RCC 7860 (cell line): ENCODE measurements around the gene MCF2L2.
A peak's percentile ranks its signal among the peaks of the same experiment; 100 is the strongest.

Experiments
- DNase-seq: peaks from one replicate; pipeline ENCODE4 v3.0.0-alpha.2; 2015; ENCODE audit warnings: low spot score
- FAIRE-seq: peaks from 2 replicates; lab custom pipeline; 2012; peaks lifted over from hg19 to GRCh38; lab: Jason Lieb, UNC

MCF2L2 gene

DNA sequence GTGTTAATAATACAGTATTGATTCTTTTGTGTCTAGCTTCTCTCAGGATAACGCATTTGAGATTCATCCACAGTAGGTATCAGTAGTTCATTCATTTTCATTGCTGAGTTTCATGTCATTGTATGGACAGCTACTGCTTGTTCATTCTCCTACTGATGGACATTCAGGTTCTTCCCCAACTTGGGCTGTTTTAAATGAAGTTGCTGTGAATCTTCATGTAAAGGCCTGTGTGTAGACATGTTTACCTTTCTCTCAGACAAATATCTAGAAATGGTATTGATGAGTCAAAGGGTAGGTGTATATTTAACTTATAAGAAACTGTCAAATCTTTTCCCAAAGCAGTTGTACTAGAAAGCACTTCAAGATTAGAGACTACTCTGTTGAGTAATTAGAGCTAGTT is 26.7 kb downstream of the MCF2L2 start:
- no peak for DNase-seq
- FAIRE-seq: no peak

DNA sequence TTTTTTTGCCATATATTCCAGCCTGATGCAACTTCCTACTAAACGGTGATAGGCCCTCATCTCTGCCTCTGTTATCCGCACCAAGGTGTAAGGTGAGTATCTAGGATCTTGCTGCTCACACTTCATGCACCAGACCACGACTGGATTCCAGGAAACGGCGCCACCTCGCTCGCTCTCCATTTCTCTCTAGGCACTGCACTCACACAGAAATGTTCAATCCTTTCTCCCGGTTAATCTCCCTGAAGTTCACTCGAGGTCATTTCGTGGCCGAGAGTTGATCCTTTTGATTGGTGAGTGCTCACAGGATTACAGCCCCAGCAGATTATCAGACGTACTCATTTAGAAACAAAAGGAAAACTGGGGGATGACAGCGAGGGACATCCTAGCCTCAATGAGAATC is 28.1 kb downstream of the MCF2L2 start:
- FAIRE-seq: no peak
- DNase-seq: no peak

DNA sequence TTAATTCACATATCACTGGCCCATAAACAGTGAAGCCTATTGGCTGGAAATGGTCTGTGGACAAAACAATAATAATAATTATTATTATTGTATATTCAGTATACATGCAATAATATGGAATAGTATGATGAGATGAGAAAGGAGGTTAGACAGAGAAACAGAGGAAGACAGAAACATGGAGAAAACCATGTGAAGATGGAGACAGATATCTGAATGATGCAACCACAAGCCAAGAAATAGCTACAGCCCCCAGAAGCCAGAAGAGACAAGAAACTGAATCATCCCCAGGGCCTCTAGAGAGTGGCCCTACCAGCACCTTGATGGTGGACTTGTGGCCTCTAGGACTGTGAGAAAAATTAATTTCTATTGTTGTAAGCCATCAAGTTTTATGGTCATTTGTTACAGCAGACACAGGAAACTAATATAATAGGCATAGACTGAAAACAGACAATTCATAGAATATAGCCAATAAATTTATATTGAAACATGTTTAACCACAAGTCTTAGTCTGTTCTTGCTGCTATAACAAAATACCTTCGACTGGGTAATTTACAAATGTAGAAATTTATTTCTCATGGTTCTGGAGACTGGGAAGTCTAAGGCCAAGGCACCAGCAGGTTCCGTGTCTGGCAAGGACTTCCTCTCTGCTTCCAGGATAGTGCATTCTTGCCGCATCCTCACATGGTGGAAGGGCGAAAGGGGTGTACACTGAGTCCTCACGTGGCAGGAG is 31.6 kb downstream of the MCF2L2 start:
- DNase-seq: no peak
- no peak for FAIRE-seq

DNA sequence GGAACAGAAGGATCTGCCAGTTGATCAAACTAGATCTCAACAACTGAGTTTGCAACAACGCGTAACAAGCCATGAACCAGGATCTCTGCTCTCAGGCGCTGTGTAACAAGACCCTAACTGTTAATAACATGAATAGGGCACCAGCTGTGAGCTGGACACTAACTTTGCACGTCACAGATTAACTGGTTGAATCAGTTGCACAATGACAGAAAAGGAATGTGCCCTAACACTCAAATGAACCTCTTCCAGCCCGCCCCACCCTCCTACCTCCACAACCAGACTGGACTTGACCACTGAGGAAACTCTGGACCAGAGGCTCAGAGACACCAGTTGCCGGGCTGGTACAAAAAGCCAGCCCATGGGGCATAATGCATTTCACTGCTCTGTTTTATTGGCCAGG is 34.3 kb downstream of the MCF2L2 start:
- no peak for DNase-seq
- no peak for FAIRE-seq

DNA sequence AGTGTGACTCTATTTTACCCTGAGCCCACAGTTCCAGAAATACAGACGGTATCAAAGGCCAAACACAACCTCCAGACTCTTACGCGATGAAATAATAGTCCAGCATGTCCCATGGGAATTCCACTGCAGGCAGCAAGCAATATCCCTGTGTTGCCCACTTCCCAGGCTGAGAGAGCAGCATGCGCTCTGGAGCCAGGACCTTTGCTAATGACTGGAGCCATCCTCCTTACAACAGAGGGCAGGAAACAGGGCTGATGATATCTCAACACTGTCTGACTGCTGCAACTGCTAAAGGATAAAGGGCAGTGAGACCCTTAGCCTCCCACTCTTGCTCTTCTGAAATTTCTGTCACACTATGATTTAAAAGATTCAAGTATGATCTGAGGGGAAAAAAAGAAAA is 34.8 kb downstream of the MCF2L2 start:
- no peak for DNase-seq
- no peak for FAIRE-seq

DNA sequence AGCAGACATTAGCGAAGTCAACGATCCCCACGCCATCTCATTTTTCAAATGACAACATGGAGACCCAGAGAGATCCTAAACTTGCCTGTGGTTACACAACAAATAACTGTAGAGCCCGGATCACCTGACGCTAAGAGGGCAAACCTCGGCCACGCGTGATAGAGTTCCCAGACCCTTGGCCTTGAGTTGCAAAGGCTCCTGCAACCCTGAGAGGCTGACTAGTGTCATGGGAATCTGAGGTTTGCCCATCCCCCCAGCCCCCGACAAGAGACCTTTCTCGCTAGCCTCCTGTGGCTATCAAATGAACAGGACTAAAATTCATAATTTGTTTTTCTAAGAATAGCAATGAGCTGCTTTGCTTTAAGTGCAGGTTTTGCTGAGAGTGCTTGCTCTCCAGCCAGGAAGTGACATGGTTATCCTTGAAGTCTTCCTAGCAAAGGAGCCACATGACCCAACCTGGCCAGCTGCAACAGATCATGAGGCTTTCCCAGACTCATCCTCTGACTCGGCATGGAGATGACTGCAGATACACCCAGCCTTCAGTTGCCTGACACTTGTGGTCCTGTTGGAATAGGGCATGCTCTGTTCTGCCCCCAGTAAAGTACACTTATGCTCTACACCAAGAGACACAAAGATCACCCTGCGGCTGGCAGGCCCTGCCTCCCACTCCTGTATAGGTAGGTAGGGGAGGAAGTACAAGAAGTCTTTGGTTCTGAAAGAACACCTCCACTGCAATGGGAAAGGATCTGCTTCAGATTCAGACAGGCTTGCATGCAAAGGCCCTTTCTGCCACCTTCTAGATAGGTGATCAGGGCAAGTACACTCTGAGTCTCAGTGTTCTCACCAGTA is 36.0 kb downstream of the MCF2L2 start:
- FAIRE-seq (no peak), DNase-seq (no peak)

DNA sequence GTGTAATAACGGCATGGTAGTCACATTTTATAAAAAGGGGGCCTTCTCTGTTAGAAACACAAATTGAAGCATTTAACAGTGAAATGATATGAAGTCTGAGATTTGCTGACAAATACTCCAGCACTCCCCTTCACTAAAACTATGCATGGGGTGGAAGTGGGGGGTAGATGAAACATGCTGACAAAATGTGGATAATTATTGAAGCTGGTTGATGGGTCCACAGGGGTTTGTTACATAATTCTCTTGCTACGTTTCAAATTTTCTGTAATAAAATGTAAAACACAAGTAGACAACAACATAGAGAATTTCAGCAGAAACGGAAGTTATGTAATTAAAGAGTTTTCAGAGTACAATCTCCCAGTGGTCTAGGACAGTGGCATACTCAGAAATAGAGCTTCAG is 37.0 kb downstream of the MCF2L2 start:
- DNase-seq (no peak), FAIRE-seq (no peak)

DNA sequence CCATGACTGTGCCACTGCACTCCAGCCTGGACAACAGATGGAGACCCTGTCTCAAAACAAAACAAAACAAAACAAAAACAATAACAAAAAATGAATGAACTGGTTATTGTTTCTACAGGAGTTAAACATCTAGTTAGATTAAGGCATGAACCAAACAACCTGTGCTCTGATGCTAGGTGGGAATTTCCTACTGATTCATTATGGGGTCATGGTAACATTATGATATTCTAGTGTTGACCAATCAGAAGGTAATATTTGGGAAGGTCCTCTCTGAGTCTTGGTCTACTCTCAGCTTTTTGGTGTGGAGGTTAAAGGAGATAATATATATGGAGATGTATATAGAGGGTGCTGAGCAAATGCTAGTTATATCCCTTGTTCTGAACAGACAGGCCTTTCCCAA is 37.6 kb downstream of the MCF2L2 start:
- DNase-seq (no peak), FAIRE-seq (no peak)

DNA sequence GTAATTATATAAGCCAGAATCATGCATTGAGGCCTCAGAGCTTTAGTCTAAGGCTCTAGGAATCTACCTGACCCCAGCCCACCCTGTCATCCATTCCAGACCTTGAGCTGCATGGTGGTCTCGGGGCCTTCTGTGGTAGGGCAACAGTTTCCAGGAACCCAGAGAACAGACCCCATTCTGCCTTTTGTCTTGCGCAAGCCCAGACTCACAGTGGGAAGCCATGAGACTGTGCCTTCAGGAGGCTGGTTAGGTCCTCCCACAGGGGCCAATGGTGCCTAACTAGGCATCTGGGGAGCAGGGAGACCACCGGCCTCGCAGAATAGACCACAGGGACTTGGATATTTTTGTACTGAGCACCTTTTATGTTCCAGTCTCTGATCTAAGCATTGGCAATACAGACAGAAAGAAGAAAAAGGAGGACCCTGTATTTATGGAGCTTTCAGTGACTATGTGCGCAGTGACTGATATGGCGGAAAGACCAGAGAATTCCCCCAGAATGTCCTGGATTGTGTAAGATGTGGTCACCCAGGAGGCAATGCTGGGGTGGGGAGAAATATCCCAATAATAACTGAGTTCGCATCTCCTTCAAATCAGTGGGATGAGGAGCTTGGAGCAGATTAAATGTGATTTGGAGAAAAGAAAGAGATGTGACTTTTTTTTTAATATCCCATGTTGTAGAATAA is 40.1 kb downstream of the MCF2L2 start:
- FAIRE-seq (no peak), DNase-seq (no peak)

DNA sequence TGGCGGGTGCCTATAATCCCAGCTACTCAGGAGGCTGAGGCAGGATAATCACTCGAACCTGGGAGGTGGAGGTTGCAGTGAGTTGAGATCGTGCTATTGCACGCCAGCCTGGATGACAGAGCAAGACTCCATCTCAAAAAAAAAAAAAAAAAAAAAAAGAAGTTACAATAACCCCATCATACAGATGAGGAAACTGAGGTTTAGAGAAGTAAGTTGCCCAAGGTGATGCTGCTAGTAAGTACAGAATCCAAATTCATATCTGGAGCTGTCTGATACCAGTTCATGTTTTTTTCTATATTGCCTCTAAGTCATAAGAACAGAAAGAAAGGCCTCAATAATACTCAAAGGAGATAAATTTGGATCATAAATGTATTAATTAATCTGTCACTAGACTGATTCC is 40.6 kb downstream of the MCF2L2 start:
- DNase-seq (no peak), FAIRE-seq (no peak)

DNA sequence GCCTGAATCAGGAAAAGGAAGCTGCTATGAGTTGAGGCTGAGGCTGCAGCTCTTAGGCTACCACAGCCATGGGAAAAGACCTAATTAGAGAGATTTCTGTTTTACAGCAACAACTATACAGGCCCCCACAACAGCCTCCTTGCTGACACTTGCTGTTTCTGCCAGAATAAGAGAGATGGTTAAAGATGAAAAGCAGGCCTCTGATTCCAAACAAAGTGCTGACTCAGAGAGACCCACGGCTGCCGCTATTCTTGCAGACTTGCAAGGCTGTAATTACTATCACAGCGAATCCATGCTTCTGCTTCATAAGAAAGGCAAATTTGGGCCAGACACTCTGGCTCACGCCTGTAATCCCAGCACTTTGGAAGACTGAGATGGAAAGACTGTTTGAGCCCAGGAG is 41.8 kb downstream of the MCF2L2 start:
- DNase-seq: no peak
- no peak for FAIRE-seq

DNA sequence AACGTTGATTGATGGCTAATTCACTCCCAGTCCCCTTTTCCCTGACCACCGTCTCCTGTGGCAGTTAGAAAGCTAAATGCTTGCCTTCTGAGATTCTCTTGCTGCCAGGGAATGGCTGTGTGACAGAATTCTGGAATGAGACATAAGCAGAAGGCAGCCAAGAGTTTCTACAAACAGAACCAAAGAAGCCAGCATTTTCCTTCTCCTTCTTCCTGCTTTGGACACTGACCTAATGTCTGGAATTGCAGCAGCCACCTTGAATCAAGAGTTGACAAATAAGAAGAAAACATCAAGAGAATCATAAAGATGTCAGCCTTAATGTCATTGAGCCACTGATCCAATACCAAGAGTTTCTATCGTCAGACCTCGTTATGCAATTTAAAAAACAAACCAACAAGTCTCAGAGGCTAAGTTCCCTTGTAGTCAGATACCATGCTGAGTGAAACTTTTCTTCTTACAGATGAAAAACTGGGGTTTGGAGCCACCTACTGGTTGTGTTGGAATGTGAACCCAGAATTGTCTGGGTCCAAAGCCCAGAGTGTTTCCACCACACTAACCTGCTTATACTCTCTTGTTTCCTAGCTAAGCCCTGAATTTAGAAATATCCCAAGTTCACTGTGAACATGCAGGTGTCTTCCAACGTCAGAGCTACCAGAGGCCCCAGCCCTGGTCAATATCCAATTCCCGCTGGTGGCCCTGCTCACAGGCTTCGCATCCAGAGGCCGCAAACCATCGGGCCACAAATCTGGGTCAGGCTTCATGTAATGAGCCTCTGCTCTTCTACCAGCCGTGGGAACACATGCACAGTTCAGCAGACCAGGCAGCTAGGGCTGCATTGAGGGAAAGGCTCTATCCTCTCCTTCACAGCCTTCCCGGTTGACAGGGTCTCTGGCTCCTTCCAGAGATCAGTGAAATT is 42.5 kb downstream of the MCF2L2 start:
- FAIRE-seq (peak; percentile 69), DNase-seq (peak; percentile 37)

DNA sequence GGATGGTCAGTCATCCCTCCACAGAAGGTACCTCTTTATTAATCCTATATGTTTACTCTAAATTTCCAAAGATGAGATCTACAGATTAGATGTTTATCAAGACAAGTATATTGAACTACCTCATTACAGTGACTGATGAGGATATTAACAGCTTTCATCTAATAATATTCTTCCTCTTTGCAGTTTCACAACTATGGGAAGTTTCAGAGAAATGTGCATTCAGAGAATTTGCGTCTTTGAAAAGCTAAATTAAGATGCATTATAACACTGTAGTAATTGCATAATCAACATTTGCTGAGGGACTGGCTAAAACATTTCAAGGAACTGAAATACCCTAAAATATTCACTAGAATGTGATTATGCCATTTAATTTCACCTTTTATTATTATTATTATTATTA is 46.7 kb downstream of the MCF2L2 start:
- FAIRE-seq: no peak
- DNase-seq: no peak

DNA sequence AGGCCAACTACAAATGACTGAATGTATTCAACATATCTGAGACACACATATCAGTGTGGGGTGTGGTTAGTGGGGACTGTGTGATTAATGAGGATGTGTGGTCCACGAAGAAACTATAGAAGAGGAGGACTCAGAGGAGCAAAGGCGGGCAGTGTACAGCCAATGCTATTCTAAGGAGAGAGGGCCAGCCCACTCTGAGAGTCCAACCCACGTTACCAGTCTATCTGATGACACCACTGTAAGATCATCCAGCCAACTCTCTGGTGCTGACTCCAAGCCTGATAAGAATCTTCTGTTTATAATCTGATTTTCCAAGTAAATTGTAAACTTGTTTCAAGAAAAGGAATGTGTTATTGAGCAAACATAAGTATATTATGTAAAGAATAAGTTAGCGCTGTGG is 47.2 kb downstream of the MCF2L2 start:
- FAIRE-seq: no peak
- DNase-seq: peak; percentile 23

DNA sequence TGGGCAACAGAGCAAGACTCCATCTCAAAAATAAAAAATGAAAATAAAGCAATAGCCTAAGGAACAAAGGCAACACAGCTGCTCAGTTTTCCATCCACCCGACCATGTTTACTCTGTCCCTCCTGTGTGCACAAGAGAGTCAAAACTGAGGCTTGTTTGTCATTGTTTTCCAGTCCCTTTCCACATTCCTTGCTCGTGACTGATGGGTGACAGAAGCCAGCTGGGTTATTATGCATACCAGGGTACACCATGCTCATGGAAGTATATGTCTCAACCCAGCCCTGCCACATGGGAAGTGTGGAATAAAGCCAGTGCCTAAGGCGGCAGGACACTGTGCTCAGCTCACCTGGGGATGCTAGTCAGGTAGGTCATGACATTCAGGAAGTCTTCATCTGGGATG is 49.5 kb downstream of the MCF2L2 start:
- DNase-seq (no peak), FAIRE-seq (no peak)

DNA sequence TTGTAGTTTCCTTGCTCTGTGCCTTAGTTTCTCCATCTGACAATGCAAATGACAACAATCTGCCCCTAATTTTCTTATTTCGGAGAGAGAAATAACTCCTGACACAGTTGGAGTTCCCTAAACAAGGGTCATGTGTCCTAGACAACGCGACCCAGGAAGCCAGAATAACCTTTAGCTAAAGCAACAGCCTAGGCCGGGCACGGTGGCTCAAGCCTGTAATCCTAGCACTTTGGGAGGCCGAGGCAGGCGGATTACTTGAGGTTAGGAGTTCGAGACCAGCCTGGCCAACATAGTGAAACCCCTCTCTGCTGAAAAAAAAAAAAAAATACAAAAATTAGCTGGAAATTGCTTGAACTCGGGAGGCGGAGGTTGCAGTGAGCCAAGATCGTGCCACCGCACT is 49.9 kb downstream of the MCF2L2 start:
- FAIRE-seq (no peak), DNase-seq (no peak)

DNA sequence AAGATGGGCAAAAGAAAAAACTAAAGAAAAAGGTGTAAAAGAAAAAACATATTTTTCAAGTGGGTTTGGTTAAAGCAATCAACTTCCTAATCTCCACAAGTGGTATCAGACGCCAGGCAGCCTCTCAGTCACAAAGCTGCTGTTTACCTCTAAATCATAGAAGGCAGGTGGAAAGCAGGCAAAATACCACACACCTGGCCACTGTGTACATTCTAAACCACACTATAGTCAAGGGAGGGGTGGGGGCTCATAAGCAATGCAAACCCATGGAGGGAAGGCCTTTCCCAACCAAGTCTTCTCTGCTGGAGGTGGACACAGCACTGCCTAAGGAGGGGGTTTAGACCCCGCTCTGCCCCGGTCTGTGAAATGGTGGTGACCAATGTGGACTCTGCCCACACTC is 50.4 kb downstream of the MCF2L2 start:
- FAIRE-seq: no peak
- DNase-seq: no peak

DNA sequence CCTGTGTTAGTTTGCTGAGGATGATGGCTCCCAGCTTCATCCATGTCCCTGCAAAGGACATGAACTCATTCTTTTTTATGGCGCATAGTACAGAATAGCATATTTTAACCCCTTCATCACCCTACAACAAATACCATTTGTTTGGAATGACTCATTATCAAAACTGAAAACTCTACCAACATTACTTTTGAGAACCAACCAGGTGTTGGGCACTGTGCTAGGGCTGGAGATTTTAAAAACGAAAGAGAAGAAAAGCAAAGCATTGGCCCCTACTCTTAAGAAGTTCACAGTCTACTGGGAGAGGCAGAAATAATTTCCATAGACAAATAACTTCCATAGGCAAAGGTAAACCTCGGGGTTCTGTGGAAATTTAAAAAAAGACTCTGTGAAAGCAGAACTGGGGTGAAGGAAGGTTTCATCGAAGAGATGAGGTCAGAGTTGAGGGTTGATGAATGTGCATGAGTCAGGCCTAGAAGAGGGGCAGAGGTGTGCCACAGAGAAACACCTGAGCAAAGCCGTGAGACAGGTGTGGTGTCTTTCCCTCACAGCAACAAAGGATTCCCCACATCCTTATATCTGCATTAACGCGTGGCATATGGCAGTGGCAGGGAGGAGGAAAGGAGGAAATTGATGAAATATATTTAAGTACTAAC is 51.0 kb downstream of the MCF2L2 start:
- DNase-seq (no peak), FAIRE-seq (no peak)

DNA sequence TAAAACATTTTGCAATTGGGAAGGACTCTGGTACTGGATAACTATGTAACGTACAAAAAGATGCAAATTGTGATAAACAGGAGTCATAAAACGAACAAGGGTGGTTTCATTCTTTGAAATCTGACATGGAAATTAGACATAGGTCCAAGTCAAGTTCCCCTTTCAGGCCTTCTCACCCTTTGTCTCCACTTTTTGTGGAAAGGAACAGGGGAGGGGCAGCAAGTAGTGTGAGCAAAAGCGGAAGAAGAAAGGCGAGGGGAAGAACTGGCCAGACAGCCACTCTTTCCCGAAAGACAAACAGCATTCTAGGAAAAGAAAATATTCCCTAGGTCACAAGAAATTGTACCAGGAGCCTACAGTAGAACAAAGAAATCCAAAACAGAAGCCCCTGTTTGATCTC is 52.6 kb downstream of the MCF2L2 start:
- FAIRE-seq (no peak), DNase-seq (no peak)

DNA sequence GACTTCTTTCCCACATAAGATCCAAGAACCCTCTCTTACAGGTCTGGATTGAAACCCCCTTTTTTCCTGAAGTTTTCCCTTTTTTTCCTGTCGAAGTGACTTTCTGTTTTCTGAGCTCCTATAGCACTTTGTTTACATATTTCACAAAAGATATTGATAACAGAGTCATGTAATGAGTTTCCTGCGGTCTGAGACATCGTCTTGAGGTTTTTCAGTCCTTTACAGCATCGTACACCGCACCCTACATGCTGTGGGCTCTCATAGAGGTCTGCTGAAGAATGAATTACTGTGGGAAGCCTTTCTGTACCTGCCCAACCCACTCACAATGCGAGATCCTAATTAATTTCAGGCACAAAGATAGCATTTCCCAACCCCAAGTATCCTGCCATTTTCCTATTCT is 53.1 kb downstream of the MCF2L2 start:
- DNase-seq: no peak
- FAIRE-seq: no peak
